ENCODE measurements around the gene ZNF212. TPM values are rescaled to one million over a fixed set of nuclear protein-coding genes. Genes with fewer than 3 reads are reported as not detected.
"Not testable (repeated sequence)": the region's sequence is repeated elsewhere in the genome, so short reads cannot be mapped to it uniquely, and the experiment has no call there.

The ZNF212 gene
- total RNA-seq, 1 donor from 2014 or later: 5.5 TPM

DNA sequence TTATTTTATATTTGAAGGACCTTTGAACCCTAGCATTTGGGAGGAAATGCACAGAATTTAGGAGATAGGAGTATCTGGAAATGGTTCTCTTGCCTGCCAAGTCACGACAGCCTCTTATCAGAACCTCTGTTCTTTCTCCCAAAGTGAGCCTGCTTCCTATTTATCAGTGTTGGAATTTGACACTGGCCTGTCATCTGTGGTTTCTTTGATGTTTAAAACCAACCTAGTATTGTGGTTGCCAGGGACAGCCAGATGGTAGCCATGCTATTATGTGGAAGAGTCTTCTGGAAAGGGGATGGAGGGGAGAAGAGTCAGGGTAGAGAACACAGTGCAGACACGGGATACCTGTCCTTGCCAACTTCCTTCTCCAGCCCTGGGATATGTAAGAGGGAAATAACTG lies 23.0 kb upstream of the ZNF212 start:
- DNase-seq (no peak), ATAC-seq (ENCODE audit: poor library complexity) (no peak)
- intact Hi-C loops (cut with DNase I): no loop called here

DNA sequence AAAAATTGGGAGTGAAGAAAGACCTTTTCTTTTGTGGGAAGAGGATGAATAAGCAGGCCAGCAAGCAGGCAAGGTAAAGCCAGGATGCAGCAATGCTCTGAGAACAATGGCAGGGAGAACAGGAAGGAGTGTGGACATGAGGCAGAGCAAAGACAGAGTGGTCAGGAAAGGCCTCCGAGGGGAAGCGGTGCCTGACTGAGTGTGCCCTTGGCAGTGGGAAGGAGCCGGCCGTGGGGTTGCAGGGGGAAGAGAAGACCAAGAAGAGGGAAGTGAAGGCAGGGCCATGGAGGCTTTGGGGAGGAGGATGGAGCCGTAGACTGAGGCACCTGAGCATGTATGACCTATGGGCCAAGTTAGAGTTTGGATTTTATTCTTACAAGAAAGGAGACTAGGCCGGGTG lies 21.9 kb upstream of the ZNF212 start:
- intact Hi-C loops (cut with DNase I): no loop called here
- no peak for DNase-seq
- ATAC-seq (ENCODE audit: poor library complexity): no peak

DNA sequence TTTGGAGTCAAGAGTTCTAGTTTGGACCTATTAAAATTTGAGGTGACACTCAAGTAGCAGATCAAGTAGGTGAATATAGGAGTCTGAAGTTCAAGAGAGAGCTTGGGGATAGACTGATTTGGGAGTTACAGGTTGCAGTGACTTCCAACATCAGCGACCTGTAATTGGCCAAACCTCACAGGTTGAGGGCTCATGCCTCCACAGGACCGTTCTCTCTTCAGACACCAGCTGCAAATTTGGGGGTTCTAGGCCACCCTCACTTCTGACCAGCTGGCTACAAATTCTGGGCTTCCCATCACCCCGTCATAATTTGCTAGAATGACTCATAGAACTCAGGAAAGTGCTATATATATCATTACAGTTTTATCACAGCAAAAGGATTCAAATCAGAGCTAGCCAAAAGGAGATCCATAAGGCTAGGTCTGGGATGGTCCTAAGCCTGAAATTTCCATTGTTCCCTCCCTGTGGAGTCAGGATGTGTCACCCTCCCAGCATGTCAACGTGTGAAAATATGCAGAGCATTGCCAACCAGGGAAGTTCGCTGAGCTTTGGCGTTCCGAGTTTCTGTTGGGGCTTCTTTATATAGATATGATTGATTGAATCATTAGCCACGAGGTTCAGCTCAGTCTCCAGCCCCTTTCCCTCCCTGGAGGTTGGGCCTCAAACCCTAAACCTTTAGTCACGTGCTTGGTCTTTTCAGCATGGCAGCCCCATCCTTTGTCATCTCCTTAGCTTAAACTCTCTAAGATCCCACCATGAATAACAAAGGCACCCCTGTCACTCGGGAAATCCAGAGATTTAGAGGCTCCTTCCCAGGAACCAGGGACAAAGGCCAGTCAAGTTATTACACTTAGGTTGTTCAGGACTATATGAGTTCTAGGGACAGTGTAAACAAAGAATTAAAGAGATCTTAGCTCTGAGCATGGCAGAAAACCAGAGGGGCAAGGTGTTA lies 20.7 kb upstream of the ZNF212 start:
- intact Hi-C loops (cut with DNase I): no loop called here

DNA sequence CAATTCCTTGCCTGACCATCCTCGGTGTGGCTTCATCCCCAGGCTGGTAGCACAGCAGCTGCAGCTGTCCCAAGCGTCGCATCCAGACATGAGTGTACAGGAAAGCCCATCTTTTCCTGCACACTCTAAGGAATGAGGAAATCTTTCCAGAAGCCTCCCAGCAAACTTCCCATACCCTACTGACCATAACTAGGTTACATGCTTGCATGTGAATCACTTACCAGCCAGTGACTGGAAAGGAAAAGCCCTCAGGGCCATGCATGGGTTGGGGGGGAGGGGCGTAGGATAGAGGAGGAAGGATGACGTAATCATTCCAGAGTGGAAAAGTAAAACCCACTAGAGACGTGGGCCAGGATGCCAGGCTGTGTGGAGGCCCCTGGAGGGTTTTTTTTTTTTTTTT lies 18.9 kb upstream of the ZNF212 start:
- intact Hi-C loops (cut with DNase I): no loop called here
- ATAC-seq (ENCODE audit: poor library complexity) (no peak), DNase-seq (no peak)

More for the DNA sequence above, 20.7 kb upstream of the ZNF212 start:
- ATAC-seq (ENCODE audit: poor library complexity): no peak
- no peak for DNase-seq

DNA sequence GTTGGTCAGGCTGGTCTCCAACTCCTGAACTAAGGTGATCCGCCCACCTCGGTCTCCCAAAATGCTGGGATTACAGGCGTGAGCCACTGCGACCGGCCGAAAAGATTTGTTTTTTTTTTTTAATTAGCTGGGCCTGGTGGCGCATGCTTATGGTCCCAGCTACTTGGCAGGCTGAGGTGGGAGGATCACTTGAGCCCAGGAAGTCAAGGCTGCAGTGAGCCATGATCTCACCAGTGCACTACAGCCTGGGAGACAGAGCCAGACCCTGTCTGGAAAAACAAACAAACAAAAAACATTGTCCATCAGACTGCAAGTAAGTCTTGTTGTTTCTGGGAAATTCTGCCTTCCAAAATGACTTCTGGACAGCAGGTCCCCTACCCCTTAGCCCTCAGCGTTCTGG lies 16.3 kb upstream of the ZNF212 start:
- no peak for ATAC-seq (ENCODE audit: poor library complexity)
- intact Hi-C loops (cut with DNase I): no loop called here
- no peak for DNase-seq

DNA sequence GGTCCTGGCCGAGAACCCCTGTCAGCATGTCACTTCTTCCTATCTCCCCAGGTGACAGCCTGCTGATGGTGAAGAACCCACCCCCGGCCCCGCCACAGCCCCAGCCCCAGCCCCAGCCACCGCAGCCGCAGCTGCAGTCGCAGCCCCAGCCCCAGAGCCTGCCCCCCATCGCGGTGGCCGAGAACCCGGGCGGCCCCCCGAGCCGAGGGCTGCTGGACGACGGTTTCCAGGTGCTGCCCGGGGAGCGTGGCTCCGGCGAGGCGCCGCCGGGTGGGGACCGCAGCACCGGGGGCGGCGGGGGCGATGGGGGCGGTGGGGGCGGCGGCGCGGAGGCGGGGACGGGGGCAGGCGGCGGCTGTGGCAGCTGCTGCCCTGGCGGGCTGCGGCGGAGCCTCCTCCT lies 15.7 kb upstream of the ZNF212 start:
- ATAC-seq (ENCODE audit: poor library complexity) (no peak), DNase-seq (no peak)
- intact Hi-C loops (cut with DNase I): no loop called here

DNA sequence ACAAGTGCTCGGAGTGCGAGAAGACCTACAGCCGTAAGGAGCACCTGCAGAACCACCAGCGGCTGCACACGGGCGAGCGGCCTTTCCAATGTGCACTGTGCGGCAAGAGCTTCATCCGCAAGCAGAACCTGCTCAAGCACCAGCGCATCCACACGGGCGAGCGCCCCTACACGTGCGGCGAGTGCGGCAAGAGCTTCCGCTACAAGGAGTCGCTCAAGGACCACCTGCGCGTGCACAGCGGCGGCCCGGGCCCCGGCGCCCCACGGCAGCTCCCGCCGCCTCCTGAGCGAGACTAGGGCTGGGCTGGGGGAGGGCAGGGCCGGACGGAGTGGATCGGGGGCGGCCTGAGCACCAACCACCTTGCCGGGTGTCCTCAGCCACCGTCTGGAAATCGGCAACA lies 15.1 kb upstream of the ZNF212 start:
- intact Hi-C loops (cut with DNase I): no loop called here
- no peak for DNase-seq
- ATAC-seq (ENCODE audit: poor library complexity): no peak

DNA sequence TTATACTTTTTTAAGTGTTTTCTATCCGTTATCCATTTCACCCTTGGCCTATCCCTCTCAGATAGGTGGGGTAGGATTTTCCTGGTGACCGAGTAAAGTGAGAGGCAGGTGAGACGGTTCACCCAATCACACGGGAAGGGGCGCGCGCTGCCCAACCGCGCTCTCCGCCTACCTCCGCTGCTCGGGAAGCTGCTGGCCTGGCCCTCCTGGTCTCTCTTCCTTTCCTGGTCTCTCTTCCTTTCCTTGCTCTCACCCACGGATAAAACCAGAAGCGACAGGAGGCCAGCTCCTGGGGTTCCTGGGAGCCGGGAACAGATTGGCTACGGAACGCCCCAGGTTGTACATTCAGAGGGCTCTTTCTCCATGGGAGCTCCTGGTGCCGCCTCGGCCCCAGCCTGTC lies 14.3 kb upstream of the ZNF212 start:
- DNase-seq (no peak), ATAC-seq (ENCODE audit: poor library complexity) (no peak)

DNA sequence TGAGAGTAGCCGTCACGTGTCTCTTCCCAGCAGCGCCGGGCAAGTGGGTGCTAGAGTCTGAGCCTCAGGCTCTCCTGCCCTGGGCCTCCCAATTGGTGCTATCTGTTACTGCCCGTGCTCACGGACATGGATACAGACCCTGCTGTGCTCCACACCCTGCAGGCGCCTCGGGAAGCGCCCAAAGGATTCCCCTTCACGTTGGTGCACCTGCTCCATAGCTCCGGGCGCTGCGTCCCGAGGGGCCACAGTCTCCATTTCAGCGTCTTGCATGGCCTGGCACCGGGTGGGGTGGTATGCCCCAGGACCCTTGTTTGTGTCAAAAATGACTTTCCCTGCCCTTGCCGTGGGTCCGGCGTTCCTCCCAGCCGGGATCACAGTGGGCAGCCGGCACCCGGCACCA lies 13.8 kb upstream of the ZNF212 start:
- ATAC-seq (ENCODE audit: poor library complexity): no peak

More for the DNA sequence above, 14.3 kb upstream of the ZNF212 start:
- intact Hi-C loops (cut with DNase I): no loop called here

DNA sequence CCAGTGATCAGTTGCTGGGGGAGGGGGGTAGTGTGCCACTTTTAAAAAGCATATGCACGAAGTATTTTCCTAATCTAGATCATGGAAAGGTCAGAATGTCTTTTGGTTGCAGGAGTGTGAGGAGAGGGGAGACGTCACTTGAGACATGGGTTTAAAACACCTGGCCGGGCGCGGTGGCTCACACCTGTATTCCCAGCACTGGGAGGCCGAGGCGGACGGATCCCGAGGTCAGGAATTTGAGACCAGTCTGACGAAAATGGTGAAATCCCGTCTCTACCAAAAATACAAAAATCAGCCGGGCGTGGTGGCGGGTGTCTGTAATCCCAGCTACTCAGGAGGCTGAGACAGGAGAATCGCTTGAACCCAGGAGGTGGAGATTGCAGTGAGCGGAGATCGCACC lies 13.1 kb upstream of the ZNF212 start:
- ATAC-seq (ENCODE audit: poor library complexity); intact Hi-C loops (cut with DNase I): not testable (repeated sequence)

More for the DNA sequence above, 13.8 kb upstream of the ZNF212 start:
- intact Hi-C loops (cut with DNase I): no loop called here
- no peak for DNase-seq

DNA sequence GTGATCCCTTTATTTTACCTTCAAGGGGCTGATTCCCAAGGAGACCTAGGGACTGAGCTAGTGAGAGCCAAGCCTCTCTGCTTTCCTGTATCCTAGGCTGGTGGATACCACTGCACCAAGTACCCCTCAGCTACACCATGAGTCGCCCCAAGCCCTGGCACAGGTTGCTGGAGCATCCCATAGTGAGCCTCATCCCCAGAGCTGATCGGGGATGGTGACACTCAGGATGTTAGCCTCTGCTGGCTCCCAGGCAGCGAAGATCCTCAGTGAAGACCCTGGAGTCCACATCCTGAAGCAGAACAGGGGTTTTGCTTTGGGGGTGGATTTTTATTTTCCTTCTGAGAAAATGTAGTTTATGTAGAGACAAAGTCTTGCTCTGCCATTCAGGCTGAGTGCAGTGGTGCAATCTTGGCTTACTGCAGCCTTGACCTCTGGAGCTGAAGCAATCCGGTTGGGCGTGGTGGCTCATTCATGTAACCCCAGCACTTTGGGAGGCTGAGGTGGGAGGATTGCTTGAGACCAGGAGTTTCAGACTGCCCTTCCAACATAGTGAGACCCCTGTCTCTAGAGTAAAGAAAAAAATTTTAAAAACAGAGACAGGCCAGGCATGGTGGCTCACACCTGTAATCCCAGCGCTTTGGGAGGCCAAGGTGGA lies 12.5 kb upstream of the ZNF212 start:
- ATAC-seq (ENCODE audit: poor library complexity) (no peak), DNase-seq (no peak)
- intact Hi-C loops (cut with DNase I): no loop called here

More for the DNA sequence above, 13.1 kb upstream of the ZNF212 start:
- DNase-seq: not testable (repeated sequence)

DNA sequence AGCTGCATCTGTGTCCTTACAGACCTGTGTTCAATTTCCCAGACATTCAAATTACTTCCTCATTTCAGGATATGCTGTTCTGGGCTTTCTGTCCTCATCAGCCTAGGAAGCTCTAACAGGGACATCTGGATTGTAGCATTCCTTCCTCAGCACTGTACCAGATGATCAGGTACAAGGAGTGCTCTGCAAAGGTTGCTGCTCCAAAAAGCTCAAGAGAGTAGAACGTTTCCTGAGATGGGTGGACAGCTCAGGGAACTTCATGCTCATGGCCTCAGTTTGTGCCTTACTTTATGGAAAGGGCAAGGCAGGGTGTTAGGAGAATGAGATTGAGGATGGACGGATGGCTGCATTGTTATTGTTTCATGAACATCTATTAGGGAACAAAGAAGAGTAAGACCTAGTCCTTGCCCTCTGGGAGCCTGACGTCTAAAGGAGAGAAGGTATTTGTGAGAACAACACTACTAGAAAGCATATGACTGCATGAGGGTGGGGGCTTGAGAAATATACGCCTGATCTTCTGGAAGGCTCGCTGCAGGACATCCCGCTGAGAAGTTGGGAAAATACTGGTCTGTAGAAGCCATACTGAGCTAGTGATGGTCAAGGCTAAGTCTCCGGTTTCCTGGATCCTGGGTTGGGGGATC lies 10.5 kb upstream of the ZNF212 start:
- DNase-seq (no peak), ATAC-seq (ENCODE audit: poor library complexity) (no peak)
- intact Hi-C loops (cut with DNase I): no loop called here

DNA sequence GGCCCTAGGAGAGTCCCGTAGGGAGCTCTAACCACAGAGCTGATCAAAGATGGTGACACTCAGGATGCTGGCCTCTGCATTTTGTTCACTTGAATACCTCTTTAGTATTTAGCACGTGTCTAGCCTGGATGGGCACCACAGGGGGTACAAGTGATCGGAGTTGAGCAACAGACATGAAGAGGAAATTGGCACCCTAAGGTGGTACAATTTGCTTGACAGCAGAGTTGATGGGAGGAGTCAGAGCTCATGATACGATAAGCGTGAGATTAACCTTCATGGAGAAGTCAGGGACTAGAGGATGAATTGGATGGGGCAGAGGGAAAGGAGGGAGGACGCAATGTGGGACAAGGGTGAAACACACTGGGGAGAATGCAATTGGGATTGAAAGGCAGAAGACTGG lies 9.9 kb upstream of the ZNF212 start:
- DNase-seq (no peak), ATAC-seq (ENCODE audit: poor library complexity) (no peak)
- intact Hi-C loops (cut with DNase I): no loop called here

DNA sequence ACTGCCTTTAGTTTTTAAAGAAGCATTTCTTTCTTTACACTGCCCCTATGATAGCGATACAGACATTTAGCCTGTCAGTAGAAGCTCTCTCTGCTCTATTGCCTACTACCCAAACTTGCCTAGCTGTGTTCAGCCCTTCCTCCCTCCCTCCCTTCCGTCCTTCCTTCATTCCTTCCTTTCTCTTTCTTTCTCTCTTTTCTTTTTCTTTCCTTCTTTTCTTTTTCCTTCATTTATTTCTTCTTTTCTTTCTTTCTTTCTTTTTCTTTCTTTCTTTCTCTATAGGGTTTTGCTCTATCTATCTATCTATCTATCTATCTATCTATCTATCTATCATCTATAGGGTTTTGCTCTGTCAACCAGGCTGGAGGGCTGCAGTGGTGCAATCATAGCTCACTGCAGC lies 7.1 kb upstream of the ZNF212 start:
- DNase-seq (no peak), ATAC-seq (ENCODE audit: poor library complexity) (no peak)
- intact Hi-C loops (cut with DNase I): no loop called here

DNA sequence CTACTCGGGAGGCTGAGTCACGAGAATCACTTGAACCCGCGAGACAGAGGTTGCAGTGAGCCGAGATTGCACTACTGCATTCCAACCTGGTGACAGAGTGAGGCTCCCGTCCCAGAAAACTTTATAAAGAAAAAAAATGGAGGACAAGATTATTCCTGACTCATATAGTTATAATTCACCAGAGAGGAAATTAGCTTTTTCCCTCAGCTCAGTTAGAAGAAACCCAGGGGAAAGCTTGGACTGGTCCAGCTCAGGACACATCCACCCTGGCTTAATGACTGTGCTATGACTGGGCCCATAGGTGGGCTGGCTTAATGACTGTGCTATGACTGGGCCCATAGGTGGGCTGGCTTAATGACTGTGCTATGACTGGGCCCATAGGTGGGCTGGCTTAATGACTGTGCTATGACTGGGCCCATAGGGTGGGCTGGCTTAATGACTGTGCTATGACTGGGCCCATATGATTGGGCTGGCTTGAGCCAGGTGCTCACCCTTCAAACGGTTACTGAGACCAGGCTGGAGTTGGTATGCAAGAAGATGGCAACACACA lies 5.7 kb upstream of the ZNF212 start:
- DNase-seq; ATAC-seq (ENCODE audit: poor library complexity); intact Hi-C loops (cut with DNase I): not testable (repeated sequence)

DNA sequence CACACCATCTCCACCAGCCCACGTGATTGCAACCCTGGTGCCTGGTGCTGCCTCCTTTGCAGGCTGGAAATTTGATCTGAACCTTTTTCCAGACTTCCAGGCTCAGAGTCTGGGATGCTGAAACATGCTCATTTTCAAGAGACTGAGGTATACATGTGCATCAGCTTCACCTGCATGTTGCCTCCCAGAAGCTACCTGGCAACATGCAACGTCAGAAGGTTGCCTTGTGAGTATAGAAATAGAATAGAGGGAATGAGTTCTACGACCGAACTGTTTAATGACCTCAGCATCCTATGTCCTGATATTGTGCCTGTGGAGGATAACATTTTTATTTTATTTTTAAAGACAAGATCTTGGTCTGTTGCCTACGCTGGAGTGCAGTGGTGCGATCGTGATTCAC lies 1.9 kb upstream of the ZNF212 start:
- DNase-seq (no peak), ATAC-seq (ENCODE audit: poor library complexity) (no peak)
- intact Hi-C loops (cut with DNase I): no loop called here

DNA sequence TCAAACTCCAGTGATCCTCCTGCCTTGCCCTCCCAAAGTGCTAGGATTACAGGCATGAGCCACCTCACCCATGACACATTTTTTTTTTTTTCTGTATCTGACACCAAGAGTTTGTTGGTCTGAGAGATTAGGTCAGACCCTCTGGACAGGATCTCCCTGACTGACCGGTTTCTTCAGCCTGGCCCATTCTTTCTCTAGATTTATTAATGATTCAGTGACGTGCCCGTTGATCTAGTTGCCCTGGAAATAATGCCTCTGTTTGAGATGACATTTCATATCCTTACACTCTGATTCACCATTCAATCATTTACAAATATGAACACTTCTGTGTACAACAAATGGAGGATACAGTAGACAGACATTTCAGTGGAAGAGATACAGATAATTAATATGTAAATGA lies 1.4 kb upstream of the ZNF212 start:
- no peak for DNase-seq
- intact Hi-C loops (cut with DNase I): no loop called here

DNA sequence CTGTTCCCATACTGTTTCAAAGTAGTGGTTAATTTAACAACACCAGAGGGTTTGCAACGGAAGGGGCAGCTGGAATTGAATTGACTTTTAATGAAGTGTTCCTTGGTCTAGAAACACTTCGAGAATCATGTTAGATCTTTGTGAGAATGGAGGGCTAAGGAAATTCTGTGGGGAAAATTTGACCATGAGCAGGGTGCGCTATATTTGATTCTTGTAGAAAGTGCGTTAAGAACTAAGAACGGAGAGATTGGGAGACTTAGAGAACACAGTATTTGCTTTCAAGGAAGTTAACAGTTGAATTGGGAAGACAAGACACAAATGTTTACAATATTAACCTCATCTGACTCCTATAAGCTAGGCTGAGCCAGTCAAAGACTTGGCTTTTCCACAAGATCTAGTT lies 1.2 kb downstream of the ZNF212 start:
- DNase-seq (no peak), ATAC-seq (ENCODE audit: poor library complexity) (no peak)
- intact Hi-C loops (cut with DNase I): no loop called here

More for the DNA sequence above, 1.4 kb upstream of the ZNF212 start:
- ATAC-seq (ENCODE audit: poor library complexity): no peak

DNA sequence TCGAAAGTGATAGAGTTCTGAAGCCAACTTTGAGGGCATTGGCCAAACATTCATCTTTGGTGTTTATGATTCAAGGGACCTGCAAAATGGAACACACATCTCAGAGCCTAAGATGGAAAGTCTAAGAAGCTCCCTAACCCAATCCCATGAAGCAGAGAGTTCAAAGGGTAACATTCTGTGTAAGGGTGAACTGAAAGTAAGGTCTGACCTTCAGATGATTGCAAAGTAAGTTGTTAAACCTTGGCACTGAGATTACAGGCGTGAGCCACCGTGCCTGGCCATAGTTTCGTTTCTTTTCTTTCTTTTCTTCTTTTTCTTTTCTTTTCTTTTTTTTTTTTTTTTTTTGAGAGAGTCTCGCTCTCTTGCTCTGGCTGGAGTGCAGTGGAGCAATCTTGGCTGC lies 2.2 kb downstream of the ZNF212 start:
- intact Hi-C loops (cut with DNase I): no loop called here
- ATAC-seq (ENCODE audit: poor library complexity) (no peak), DNase-seq (no peak)

Data from Right ventricle myocardium superior (tissue), 1 donor.